ENCODE data around the gene DNAH14. TPM values are rescaled to one million over a fixed set of nuclear protein-coding genes. Genes with fewer than 3 reads are reported as not detected.
"Not testable (repeated sequence)": the region's sequence is repeated elsewhere in the genome, so short reads cannot be mapped to it uniquely, and the experiment has no call there.

The DNAH14 gene
- total RNA-seq, 2 experiments from 2014 or later = 1.8 to 2.3 TPM

DNA sequence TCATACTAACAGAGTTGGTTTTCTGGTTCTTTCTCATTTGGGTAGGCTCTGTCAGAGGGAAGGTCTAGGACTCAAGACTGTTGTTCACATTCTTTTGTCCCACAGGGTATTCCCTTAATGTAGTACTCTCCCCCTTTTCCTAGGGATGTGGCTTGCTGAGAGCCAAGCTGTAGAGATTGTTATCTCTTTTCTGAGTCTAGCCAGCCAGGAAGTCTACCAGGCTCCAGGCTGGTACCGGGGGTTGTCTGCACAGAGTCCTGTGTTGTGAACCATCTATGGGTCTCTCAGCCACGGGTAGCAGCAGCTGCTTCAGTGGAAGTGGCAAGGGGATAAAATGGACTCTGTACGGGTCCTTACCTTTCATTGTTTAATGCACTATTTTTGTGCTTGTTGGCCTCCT lies 272.0 kb downstream of the DNAH14 start:
- TF ChIP-seq, protein P1, sequence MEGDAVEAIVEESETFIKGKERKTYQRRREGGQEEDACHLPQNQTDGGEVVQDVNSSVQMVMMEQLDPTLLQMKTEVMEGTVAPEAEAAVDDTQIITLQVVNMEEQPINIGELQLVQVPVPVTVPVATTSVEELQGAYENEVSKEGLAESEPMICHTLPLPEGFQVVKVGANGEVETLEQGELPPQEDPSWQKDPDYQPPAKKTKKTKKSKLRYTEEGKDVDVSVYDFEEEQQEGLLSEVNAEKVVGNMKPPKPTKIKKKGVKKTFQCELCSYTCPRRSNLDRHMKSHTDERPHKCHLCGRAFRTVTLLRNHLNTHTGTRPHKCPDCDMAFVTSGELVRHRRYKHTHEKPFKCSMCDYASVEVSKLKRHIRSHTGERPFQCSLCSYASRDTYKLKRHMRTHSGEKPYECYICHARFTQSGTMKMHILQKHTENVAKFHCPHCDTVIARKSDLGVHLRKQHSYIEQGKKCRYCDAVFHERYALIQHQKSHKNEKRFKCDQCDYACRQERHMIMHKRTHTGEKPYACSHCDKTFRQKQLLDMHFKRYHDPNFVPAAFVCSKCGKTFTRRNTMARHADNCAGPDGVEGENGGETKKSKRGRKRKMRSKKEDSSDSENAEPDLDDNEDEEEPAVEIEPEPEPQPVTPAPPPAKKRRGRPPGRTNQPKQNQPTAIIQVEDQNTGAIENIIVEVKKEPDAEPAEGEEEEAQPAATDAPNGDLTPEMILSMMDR (IDR thresholded peaks at IDR 0.05) = no peak
- ATAC-seq (no peak), DNase-seq (no peak)
- ChIA-PET POLR2A (no interaction called here), CTCF (no interaction called here)
- intact Hi-C loops (cut with micrococcal nuclease) = no loop called here
- peaks cover 3% of the 10 kb centered on the region for H3K27me3 Mint-ChIP-seq
- H3K9me3 Mint-ChIP-seq = peaks cover 2% of the 10 kb centered on the region
- H3K36me3 Mint-ChIP-seq (ENCODE audit: low read depth) = no peaks in the 10 kb centered on the region
- no peak overlapping the region for H3K4me3 Mint-ChIP-seq
- H3K4me1 Mint-ChIP-seq (ENCODE audit: low read depth) = no peaks in the 10 kb centered on the region
- H3K27ac Mint-ChIP-seq = no peak overlapping the region

DNA sequence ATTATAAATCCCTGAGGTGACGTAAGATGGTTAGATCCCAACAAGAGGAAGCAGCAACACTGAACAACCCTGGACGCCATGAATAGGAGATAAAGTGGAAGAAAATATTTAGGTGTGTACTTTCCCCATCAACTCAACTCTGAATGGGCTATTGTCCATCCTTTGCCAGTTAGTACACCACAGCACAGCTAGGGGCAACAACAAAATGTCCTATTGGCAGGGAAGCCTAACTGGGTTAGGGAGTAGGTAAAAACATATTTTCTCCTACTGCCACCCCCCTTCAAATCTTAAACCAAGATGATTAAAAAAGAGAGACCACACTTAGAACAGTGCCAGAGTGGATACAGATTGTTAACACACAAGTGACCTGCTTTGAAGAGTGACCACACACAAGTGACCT lies 278.3 kb downstream of the DNAH14 start:
- ChIA-PET CTCF (no interaction called here), POLR2A (no interaction called here)
- TF ChIP-seq, protein P1 (IDR thresholded peaks at IDR 0.05) = no peak
- no peak overlapping the region for H3K4me3 Mint-ChIP-seq
- no peaks in the 10 kb centered on the region for H3K9me3 Mint-ChIP-seq
- DNase-seq (no peak), ATAC-seq (no peak)
- H3K36me3 Mint-ChIP-seq (ENCODE audit: low read depth) = no peaks in the 10 kb centered on the region
- no peaks in the 10 kb centered on the region for H3K4me1 Mint-ChIP-seq (ENCODE audit: low read depth)
- no peak overlapping the region for H3K27ac Mint-ChIP-seq
- H3K27me3 Mint-ChIP-seq = peaks cover 8% of the 10 kb centered on the region
- intact Hi-C loops (cut with micrococcal nuclease) = no loop called here

DNA sequence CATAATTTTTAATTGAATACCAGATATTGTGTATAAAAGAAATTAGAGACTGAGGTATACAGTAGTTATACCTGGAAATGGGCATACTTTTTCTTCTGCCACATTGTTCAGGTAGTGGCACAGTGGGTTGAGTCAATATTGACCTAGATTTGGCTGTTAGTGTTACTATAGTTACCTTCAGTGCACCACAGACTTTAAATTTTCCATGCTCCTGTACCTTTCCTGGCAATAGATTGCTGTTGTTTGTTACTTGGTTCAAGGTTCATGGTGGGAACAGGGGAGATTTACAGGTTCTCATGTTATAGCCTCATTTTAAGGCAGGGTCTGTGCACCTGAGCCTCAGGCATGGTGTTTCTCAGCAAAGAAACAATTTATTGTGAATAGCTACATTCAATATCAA lies 279.7 kb downstream of the DNAH14 start:
- TF ChIP-seq, protein P1 (IDR thresholded peaks at IDR 0.05) = no peak
- Mint-ChIP-seq H3K27ac (no peak overlapping the region), H3K36me3 (ENCODE audit: low read depth) (no peaks in the 10 kb centered on the region)

DNA sequence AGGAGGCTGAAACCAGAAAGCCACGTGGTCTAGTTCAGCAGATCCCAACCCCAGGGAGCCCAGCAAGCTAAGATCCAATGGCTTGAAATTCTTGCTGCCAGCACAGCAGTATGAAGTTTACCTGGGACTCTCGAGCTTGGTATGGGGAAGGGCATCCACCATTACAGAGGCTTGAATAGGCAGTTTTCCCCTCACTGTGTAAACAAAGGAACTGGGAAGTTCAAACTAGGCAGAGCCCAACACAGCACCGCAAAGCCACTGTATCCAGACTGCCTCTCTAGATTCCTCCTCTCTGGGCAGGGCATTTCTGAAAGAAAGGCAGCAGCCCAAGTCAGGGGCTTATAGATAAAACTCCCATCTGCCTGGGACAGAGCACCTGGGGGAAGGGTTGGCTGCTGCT lies 280.7 kb downstream of the DNAH14 start:
- DNase-seq; H3K4me1 Mint-ChIP-seq (ENCODE audit: low read depth); H3K36me3 Mint-ChIP-seq (ENCODE audit: low read depth); H3K9me3 Mint-ChIP-seq; ATAC-seq; CTCF ChIA-PET; H3K27me3 Mint-ChIP-seq; H3K4me3 Mint-ChIP-seq; POLR2A ChIA-PET; H3K27ac Mint-ChIP-seq; intact Hi-C loops (cut with micrococcal nuclease): not testable (repeated sequence)

More for the DNA sequence above, 279.7 kb downstream of the DNAH14 start:
- Mint-ChIP-seq H3K27me3 (peaks cover 8% of the 10 kb centered on the region), H3K4me1 (ENCODE audit: low read depth) (no peaks in the 10 kb centered on the region), H3K4me3 (no peak overlapping the region), H3K9me3 (no peaks in the 10 kb centered on the region)
- no peak for DNase-seq
- intact Hi-C loops (cut with micrococcal nuclease) = no loop called here
- no peak for ATAC-seq
- ChIA-PET CTCF (no interaction called here), POLR2A (no interaction called here)

DNA sequence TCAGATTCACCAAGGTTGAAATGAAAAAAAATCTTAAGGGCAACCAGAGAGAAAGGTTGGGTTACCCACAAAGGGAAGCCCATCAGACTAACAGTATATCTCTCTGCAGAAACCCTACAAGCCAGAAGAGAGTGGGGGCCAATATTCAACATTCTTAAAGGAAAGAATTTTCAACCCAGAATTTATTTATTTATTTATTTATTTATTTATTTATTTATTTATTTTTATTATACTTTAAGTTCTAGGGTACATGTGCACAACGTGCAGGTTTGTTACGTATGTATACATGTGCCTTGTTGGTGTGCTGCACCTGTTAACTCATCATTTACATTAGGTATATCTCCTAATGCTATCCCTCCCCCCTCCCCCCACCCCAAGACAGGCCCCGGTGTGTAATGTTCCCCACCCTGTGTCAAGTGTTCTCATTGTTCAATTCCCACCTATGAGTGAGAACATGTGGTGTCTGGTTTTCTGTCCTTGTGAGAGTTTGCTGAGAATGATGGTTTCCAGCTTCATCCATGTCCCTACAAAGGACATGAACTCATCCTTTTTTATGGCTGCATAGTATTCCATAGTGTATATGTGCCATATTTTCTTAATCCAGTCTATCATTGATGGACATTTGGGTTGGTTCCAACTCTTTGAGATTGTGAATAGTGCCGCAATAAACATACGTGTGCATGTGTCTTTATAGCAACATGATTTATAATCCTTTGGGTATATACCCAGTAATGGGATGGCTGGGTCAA lies 282.4 kb downstream of the DNAH14 start:
- H3K27me3 Mint-ChIP-seq; H3K9me3 Mint-ChIP-seq; H3K4me3 Mint-ChIP-seq; DNase-seq; ATAC-seq; H3K36me3 Mint-ChIP-seq (ENCODE audit: low read depth); H3K4me1 Mint-ChIP-seq (ENCODE audit: low read depth); H3K27ac Mint-ChIP-seq; intact Hi-C loops (cut with micrococcal nuclease); POLR2A ChIA-PET: not testable (repeated sequence)
- CTCF ChIA-PET = interaction anchor here (0.6 kb wide), 1 partner anchor 19 kb away, joined by 3 read pairs; no protein-coding TSS in a partner anchor

DNA sequence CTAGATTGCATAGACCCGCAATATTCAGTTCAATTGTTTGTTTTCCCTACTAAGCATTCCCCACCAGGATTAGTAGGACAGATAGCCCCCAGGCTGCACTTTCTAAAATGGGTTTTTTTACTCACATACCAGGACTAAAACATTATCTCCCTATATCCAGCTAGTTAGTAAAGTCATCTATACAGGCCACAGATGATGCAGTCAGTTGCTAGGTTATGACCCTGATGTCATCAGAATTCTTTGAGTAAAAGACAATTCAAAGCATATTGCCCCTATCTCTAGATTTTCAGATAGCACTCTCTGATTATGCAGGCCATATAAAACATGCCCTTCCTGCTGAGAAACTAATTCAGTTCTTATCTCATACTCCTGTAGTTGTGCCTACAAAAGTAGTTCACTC lies 294.8 kb downstream of the DNAH14 start:
- ATAC-seq = no peak
- Mint-ChIP-seq H3K36me3 (ENCODE audit: low read depth) (no peaks in the 10 kb centered on the region), H3K4me1 (ENCODE audit: low read depth) (no peaks in the 10 kb centered on the region), H3K27ac (no peak overlapping the region), H3K4me3 (no peak overlapping the region), H3K9me3 (no peaks in the 10 kb centered on the region), H3K27me3 (no peaks in the 10 kb centered on the region)
- intact Hi-C loops (cut with micrococcal nuclease) = no loop called here
- TF ChIP-seq, protein P1 (IDR thresholded peaks at IDR 0.05) = no peak
- POLR2A ChIA-PET = no interaction called here
- CTCF ChIA-PET = no interaction called here
- DNase-seq = no peak
